HG03103 (cell line): Measurements from ENCODE around the gene ST14.

Source experiments
- ATAC-seq: cut with Tn5 transposase; IDR thresholded peaks from one replicate; pipeline ENCODE4 v1.9.1; 2021; ENCODE audit warnings: low read depth; ENCODE audit not compliant: unreplicated experiment

The ST14 gene

DNA sequence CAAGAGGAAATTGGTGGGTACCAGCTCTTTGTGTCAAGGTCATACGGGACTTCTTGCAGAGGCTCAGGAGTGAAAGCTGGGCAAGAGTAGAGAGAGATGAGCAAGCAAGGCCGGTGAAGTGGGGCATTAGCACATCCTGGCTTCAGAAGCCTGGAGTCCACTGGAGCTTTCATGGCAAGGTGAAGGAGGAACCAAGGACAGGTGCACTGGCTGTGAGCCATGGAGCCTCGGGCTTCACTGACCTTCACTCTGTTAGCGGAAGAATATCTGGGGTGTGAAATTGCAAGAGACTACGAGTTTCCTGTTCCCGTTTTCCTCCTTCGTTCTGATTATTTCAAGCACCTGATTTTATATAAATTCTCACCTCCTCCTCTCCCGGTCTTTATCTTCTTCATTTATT lies 25.9 kb upstream of the ST14 start:
- no peak for ATAC-seq

DNA sequence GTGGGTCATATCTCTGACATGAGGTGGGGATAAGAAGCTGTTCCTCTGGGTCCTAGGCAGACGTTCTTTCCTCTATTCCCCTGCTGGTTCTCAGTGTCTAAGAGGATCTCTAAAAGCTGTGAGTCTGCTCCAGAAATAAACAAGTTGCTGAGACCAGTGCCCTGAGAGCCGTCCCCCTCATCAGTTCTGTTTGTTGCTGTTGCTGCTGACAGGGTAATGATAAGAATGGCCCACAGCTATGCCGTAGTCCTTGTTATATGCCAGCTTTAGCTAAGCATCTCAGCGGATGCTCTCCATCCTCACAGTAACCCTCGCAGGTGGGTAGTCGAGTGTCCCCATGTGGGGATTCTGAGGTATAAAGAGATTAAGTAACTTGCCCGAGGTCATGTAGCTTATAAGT lies 23.5 kb upstream of the ST14 start:
- ATAC-seq: no peak

DNA sequence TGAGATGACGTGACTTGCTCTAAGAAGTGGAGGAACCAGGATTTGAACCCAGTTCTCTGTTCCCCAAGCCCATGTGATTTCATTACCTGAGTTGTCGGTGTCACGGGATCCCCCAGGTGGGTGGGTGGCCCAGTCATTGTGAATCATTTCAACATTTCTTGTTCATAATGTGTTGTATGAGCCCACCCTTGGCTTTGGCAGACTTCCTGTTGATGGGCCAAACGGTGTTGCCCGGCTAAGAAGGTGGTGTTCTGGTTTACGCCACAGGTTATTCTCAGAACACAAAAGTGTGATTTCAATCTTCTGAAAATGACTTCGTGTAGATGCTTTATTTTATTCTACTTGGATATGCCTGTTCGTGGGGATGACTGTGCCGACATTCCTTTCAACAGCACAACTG lies 21.6 kb upstream of the ST14 start:
- no peak for ATAC-seq

DNA sequence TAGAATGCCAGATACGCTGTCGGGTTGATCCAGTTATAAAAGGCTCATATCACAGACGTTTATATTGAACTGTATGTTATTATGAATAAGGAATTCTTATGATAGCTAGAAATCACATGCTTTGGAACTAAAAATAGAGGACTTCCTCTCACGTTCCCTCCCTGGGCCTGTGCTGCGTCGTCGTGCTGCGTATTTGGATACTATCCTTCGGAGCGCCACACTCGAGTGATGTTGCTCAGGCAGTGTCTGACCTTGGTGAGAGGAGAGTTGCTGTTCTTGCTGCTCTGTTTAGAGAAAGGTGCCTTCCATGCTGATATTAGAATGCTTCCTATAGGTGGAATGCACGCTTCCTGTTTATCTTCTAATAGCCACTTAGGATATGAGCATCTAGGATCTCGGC lies 20.2 kb upstream of the ST14 start:
- no peak for ATAC-seq

DNA sequence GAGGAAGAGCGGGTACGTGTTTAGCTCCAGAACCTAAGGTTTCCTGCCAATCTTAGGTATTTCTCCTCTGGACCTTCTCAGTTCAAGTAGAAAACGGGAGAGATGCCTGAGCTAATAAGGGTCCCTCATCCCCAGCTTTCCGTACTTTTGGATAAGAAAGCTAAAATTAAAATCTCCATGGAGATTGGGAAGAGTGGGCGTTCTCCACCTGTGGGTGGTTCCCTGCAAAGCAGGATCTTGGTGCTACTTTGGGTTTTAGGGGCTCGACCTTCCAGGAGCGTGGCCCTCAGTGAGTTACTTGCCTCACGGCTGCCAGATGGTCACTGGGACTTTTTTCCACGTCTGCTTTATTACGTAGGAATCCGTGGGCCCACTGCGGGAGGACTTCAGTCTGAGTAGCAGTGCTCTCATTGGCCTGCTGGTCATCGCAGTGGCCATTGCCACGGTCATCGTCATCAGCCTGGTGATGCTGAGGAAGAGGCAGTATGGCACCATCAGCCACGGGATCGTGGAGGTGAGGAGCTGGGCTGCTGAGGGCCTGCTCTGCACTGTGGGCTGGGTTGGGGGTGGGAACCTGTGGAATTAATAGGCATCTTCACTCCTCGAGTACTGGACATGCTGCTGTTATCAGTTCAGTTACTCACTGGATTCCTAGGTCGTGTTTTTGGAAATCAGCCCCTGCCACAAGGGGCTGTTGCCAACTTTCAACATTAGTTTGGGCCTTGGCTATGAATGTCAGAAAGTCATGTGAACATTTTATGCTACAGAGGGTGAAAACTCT lies 17.8 kb upstream of the ST14 start:
- ATAC-seq: no peak

DNA sequence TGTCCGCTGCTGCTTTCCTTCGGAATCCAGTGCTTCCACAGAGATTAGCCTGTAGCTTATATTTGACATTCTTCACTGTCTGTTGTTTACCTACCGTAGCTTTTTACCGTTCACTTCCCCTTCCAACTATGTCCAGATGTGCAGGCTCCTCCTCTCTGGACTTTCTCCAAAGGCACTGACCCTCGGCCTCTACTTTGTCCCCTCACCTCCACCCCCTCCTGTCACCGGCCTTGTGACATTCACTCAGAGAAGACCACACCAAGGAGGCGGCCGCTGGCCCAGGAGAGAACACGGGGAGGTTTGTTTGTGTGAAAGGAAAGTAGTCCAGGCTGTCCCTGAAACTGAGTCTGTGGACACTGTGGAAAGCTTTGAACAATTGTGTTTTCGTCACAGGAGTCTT lies 15.4 kb upstream of the ST14 start:
- ATAC-seq: no peak

DNA sequence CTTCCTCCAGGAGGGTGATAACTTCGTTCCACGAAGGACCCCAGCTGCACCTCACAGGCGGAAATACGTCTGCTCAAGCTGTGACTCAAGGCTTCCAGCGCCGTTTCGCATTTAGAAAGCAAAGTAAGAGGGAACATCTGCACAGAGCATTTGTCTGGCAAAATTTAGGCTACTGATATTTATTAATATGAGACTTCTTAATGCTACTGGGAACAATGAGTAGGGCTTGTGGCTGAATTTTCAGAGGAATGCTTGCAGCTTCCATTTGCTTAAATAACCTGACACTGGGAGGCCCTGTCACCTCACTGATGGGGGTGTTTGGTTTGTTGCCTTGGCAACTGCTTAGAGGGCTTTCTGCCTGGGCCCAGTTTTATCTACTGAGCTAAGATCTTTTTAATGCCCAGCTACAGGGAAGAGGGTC lies 14.7 kb upstream of the ST14 start:
- no peak for ATAC-seq

DNA sequence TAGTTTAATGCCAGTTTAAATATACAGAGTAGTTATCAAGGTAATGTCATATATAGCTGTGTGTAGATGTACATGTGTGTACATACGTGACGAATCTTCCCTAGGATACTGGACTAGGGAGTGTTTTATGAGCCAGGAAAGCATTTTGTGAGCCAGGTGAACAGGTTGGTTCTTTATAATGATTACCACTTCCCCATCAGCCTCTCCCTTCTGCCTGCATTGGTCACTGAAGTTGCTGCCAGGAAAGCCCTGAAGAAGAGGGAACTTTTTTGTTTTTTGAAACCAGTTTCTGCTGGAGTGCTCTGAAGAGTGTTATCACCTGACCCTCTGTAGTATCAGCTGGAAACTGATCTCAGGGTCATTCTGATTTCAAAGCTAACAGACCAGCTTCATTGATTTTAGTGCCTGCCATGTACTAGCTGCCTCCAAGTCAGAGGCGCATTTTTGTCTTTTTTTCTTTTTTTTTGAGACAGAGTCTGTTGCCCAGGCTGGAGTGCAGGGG lies 14.2 kb upstream of the ST14 start:
- no peak for ATAC-seq

- ATAC-seq: no peak
Measured at GRCh38 chr11:130145975-130146776, 13.4 kb upstream of the ST14 start.

- no peak for ATAC-seq
Measured at GRCh38 chr11:130146796-130147195, 12.8 kb upstream of the ST14 start.

- ATAC-seq: no peak
Measured at GRCh38 chr11:130148796-130149326, 10.7 kb upstream of the ST14 start.

DNA sequence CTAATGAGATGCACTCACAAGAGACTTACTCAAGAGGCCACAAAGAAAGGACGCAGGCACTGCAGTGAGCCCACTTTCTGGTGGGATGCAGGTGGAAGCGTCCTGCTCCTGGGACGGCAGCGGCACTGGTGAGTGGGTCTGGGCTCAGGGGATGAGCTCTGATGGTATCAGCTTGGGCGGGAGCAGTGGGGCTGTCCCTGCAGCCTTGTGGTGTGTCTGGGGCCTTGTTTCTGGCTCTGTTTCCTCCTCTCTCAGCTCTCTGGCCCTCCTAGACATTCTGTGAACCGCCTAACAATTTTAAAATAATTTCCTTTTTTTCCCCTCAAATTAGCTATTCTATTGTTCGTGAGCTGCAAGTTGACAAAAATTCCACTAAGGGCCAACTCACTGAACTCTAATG lies 8.8 kb upstream of the ST14 start:
- no peak for ATAC-seq

DNA sequence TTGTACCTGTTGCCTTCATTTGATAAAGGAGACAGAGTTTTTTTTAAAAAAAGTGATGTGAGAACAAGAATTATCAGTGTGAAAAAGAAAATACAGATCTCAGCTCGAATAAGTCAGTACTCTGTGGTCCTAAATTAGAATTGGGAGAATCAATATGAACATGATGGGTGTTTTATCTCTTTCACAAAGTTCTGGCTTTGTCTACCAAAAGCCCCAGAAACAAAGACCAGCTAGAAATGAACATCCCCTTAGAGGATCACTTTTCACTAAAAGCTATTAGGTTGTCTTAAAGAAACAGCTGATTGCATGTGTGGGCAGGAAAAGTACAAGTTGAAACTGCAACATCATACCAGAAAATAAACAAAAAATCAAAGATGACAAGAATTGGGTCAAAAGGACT lies 8.4 kb upstream of the ST14 start:
- no peak for ATAC-seq

- no peak for ATAC-seq
Measured at GRCh38 chr11:130156108-130157022, 3.2 kb upstream of the ST14 start.

DNA sequence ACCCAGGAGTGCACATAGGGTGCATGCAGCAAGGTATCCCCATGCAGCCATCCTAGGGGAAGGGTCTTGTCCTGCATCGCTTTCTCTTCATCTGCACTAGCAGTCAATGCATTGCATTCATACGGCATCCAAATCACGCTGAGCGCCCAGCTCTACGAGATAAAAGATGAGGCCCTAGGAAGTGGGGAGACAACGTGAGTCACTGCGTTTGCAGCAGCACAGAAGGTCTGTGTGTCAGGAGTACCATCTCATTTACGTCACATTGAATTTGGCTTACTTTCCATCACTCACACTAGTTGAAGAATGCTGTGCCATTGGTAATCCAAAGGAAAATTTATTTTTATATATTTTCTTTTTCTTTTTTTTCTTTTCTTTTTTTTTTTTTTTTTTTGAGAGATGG lies 2.5 kb upstream of the ST14 start:
- ATAC-seq: no peak

- no peak for ATAC-seq
Measured at GRCh38 chr11:130157840-130158239, 1.7 kb upstream of the ST14 start.

- no peak for ATAC-seq
Measured at GRCh38 chr11:130159139-130159538, 443 bp upstream of the ST14 start.

DNA sequence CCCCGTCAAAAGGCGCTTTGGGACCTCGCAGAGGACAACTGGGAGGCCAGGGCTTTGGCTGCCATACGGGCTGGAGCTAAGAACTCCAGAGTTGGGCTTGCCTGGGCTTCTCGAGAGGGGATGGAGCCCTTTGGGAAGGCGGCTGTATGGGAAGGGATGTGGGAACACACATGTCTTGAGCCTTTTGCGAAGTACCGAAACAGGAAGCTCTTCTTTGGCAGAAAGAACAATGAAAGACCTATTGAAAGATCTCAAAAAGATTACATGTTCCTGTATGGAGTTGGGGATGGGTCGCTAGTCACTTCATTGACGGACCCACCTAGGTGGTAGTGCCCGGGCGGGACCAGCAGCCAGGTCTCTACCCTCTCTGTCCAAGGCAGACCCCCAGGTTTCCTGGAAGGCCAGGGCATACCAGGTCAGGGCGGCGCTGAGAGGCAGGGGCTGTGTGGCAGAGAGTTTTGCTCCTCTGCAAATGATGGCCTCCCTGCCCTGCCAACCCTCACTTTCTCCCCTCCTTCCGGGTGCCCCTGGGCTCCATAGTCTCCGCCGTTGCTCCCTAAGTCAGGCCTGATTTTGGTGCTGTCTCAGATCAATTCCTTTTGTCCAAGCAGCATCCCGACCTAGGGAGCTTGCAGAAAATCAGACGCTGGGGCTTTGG lies 1.0 kb downstream of the ST14 start:
- ATAC-seq: no peak

DNA sequence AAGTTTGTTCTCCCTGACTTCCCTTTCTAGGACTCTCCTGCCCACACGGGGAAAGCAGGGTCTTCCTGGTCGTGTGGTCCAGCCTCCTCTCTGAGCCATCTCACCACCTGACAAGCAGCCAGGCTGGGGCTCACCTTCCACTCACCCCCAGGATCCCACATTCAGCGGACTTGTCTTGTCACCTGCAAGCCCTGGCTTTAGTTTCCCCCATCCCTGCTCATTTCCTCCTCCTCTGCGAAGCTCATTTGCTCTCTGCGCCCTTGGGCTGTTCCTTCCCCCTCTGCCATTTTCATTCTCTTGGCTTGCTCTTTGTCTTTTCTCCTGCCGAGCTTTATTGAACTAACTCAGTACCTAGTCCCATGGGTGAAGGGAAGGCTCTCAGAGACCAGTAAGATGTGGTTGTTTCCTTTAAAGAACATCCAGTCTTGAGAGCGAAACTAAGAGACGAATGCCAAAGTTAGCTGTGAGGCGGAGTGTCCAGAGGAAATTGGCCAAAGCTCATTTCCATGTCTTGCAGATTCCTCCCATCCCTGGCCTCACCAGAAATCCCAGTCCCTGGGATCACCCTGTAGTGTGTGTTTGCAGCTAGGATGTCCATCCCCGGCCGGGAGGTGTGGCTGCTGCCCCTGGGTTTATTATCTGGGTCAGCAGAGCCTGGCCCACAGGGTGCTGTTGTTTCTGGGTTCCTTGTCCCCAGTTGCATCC lies 2.0 kb downstream of the ST14 start:
- no peak for ATAC-seq
